NCI-H446 (cell line): Measurements from ENCODE around the gene SOX1.

Experiments
- DNase-seq, 2 experiments: peaks; one replicate each; lab custom pipeline; 2025; lab: John Stamatoyannopoulos, UW

The SOX1 gene

DNA sequence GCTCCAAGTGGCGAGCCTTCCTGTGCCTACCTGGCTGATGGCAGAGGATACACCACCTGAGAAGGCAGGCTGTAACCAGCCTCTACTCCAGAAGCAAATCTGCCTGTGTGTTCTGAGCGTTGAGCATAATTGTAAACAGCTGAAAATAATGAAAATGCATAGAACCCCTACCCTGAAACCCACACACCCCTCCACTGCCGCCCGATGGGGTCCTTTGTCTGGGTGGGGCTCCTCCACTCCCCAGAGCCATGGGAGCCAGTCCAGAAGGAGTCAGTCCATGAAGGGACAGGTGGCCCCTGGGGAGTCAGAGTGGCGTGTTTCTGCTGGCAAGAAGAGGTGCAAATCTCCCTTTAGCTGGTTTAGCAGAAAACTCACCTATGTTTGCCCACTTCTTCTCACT is 8.0 kb upstream of the SOX1 start:
- DNase-seq, result no peak

DNA sequence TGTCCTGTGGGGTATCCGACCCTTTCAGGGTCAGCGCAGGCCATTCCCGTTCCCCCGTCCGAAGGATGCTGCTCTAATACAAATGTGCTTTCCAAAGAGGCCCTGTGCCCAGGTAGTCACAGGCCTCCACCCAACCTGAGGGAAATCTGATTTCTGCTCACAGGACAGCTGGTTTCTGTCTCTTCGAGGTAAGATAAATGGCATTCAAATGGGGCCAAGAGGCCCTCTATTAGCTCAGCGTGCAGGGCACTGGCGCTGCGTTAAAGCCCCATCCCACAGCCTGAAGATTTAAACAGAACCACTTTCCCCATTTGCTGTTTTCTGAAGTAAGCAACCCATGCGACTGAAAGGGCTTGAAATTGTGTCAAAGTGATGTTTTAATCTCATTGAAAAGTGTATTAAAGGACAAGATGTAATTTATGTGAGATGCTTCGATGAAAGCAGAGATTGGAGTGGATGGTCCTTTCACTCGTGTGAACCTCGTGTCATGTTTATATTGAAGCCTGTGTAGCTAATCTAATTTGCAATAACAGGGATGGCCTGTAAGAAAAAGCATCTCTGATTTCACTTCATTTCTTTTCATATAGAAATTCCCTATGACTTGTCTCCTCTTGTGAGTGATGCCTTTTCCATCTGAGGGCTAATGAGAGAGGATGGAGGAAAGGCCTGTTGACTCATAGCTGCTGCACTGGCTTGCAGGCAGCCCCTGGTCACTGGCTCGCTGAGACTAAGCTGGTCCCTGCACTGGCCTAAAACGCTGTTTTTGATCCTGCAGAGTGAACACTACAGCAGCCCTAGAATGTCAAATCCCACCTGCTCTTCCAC is 7.3 kb upstream of the SOX1 start:
- DNase-seq, result no peak

DNA sequence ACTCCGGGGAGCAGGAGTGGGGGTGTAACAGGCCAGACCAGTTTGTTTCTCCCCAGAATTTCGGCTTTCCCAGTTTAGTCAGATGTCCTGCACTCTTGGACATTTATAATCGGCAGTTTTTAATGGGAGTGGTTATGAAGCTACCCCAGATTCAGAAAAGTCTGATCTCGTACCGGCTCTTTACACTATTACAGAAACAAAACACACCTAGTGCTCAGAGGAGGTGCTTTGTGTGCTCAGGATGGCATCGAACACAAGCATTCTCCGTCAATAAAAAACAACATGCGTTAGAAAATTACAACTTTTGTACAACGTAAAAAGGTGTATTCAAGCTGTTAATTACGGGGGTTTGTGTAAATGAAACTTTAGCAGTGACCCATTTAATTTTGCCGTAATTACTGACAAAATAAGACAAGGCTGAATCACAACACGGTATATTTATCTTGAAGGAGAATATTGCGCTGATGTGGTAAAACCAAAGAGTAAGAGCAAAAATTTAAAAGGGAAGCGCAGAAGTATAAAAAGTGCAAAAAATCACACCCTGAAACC is 6.6 kb upstream of the SOX1 start:
- DNase-seq, result no peak

DNA sequence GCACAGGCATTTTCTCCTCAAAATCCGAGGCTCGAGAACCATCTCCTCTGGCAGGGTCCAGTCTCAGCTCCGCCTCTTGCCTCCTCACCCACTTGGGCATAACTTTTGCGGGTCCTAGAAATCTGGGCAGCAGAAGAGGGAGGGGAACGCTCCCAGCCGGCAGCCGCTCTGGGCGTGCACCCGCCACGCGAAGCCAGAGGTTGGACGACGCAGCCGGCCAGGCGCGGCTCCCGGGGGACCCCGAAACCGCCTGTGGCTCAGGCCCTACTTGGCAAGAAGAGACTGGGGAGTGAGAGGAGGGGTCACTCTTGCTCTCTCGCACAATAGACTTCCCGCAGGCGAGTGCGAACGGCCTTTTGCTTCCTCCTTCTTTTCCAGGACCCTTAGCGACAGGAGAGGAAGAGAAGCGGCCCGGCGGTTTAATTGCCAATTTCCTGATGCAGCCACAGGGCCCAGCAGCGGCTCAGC is 6.0 kb upstream of the SOX1 start:
- DNase-seq, result no peak

DNA sequence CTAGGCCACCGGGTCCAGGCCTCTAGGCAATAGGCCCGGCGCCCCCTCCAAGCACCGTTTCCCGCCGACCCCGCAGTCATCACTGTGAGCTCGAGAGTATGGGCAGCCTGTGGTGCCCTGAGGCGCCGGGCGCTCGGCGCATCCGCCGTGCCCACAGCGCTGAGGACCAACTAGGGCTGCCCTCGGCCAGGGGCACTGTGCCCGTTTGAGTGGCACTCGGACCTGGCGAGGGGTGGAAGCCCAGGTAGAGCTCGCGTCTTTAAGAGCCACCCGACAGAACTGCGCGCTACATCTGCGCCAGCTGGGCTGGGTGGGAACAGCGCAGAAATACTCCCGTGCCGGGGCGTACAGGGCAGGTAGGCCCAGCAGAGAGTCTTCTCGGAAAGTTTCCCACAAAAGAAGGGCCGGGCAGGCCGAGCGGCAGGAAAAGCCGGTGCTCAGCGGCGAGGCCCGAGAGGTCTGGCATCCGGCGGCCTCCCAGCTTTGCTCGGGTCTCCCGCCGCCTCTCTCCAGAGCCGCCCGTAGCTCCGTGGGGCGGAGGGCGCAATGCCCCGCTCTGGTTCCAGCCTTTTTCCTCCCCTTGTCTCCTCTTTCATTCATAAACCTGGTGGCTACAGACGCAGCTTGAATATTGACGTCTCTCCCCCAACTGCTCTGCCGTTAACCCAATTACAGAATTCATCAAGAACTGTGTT is 5.4 kb upstream of the SOX1 start:
- DNase-seq, result no peak

DNA sequence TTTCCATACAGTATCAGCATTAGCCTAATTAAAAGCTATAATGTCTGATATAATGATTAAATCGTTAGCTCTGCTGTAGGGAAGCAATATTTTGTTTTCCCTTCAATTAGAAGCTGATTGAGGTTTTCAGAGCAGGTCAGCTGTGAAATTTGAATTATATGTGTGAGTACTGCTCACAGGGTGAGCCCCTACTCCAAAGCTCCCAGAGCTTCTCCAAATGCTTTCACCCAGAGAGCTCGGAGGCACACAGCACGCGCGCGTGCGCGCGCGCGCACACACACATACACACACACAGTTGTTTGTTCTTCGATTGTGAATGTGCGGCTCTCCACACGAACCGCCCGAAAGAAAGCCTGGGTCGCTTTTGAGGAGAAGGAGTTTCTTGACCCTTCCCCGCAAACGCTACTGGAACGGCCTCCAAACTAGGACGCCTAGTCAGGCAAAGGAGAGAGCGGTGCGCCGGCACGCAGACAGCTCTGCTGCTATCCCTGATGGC is 4.8 kb upstream of the SOX1 start:
- no peak for DNase-seq

DNA sequence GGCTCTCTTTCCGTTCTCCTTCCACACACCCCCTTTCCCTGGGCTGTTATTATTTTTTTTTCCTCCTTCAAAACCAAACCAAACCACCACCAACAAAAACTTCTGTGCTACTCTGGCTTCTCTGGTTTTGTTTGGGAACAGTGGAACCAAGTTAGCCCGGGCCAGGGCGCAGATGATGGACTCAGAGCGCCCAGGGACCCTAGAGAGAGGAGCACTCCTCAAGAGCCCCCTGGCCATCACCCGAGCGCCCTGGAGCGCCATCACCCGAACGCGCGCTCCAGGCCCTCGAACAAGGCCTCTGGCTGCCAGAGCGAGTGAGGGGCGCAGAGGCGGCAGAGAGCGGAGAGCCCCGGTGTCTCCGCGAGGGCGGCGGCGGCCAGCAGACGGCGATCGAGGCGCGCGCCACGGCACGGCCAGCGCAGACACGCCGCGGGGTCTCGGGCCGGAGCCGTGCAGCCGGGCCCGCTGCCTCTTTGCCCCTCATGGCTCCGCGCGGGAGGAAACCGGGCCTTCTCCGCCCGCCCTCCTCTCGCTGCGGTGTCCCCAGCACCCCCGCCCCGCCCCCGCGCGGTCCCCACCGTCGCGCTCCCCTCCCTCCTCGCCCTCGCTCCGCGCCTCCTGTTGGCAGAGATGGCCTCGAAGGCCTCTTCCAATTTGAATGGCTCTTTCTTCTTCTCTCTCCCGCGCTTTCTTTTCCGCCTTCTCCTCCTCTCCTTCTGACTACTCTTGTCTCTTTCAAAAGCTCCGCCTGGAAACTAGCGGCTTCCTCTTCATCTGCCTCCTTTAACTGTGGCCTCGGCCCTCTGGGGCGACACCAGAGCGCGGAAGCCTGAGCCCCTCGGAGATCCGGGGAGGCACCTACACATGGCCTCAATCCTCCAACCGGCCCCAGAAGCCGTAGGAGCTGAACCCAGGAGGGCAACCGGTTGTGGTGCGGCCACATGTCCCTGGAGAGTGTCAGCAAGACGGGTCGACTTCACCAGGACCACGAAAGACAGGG is 4.1 kb upstream of the SOX1 start:
- DNase-seq, result no peak

DNA sequence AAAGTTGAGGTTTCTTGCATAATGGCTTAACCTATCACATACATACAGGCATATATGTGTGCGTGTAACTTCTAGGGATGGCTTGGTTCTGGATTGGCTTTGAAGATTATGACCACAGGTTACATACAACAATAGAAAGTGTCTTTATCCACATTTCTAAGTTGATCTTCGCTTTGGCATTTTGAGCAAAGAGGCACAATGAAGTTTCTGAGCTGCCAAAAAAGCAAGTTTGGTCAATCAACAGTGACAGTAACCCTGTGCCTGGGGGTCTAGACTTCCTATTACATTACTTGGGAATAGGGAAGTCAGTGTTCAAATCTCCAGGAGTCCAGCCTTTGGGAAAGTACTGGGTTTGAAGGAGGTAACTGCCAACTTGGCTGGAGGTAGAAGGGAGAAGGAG is 3.1 kb upstream of the SOX1 start:
- no peak for DNase-seq

DNA sequence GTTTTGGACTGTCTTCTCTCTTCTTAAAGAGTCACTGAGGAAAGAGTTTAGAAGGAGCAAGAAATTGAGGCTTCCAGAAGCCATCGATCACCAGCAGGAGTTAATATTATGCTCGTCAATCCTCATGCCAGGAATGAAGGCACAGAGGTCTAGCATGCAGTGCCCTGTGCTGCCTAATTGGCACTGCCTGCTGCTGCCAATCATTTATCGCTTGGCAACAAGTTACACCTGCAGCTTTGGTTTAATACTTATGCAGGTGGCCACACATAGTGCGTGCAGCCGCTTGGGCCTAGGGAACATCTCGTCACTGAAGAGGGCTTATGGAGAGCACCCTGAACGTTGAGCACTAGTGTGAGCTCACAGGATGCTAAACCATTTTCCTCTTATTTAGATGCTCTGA is 2.7 kb upstream of the SOX1 start:
- DNase-seq, result no peak

DNA sequence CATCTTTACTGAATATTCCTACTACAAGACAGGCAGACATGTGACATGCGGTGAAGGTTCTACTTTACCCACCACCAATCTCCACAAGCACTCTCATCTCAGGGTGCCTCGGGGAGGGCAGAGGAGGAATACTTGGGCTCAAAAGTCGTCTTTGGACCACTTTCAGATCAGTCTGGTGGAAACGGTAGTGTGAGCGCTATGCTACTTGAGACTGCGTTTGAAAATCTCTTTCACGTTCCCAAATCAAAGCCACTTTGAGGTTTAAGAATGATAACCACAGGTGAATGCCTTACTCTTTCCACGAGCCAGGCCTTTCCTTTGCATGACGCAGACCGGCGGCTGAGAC is 1.5 kb upstream of the SOX1 start:
- no peak for DNase-seq

DNA sequence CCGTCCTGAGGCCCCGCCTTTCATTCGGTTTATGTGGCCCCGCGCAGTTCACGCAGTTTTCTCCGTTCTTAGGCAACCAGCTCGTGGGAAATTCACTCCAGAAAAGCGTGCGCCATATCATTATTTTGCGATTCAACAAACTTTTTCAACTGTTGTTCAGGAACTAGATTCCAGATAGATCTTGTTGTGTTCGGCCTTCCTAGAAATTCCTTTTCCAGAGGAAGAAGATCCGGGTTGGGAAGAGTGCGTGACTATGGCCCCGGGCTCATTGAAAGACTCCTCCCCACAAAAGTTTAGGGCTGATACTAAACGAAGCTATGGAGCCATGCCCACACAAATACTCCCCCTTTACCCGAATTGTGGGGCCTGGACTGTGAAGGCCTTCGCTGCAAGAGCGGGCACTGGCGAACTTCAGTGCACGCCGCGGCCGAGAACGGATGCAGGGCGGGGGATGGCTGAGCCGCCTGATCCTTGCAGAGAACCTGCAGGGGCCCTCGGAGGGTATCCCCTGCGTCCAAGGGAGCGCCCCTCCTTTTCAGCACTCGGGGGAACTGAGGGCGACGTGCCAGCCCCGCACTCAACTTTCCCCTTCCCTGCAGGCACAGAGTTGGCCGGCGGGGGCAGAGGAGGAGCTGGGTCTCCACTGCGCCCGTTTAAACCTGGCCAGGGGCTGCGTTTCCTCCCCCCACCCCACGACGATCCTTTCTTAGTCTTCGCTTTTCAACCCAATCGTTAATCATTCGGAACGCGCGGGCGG is 904 bp upstream of the SOX1 start:
- no peak for DNase-seq

DNA sequence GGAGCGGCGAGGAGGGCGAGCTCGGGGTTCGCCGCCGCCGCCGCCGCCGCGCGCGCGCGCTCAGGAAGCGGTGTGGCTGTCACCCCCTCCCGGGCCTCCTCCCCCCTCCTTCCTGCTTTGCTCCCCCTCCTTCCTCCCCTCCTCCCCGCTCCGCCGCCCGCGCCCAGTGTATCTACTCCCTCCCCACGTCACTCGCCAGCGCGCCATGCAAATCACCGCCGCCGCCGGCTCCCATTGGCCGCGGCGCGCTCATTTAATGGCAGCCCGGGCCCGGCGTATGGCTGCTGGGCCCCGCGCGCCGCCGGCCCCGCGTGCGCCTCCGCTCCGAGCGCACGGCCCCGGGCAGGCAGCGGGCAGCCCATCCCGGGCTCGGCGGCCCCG is 335 bp upstream of the SOX1 start:
- no peak for DNase-seq

DNA sequence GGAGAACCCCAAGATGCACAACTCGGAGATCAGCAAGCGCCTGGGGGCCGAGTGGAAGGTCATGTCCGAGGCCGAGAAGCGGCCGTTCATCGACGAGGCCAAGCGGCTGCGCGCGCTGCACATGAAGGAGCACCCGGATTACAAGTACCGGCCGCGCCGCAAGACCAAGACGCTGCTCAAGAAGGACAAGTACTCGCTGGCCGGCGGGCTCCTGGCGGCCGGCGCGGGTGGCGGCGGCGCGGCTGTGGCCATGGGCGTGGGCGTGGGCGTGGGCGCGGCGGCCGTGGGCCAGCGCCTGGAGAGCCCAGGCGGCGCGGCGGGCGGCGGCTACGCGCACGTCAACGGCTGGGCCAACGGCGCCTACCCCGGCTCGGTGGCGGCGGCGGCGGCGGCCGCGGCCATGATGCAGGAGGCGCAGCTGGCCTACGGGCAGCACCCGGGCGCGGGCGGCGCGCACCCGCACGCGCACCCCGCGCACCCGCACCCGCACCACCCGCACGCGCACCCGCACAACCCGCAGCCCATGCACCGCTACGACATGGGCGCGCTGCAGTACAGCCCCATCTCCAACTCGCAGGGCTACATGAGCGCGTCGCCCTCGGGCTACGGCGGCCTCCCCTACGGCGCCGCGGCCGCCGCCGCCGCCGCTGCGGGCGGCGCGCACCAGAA is 1.1 kb downstream of the SOX1 start:
- DNase-seq, result no peak

DNA sequence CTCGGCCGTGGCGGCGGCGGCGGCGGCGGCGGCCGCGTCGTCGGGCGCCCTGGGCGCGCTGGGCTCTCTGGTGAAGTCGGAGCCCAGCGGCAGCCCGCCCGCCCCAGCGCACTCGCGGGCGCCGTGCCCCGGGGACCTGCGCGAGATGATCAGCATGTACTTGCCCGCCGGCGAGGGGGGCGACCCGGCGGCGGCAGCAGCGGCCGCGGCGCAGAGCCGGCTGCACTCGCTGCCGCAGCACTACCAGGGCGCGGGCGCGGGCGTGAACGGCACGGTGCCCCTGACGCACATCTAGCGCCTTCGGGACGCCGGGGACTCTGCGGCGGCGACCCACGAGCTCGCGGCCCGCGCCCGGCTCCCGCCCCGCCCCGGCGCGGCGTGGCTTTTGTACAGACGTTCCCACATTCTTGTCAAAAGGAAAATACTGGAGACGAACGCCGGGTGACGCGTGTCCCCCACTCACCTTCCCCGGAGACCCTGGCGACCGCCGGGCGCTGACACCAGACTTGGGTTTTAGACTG is 1.7 kb downstream of the SOX1 start:
- DNase-seq, result no peak

DNA sequence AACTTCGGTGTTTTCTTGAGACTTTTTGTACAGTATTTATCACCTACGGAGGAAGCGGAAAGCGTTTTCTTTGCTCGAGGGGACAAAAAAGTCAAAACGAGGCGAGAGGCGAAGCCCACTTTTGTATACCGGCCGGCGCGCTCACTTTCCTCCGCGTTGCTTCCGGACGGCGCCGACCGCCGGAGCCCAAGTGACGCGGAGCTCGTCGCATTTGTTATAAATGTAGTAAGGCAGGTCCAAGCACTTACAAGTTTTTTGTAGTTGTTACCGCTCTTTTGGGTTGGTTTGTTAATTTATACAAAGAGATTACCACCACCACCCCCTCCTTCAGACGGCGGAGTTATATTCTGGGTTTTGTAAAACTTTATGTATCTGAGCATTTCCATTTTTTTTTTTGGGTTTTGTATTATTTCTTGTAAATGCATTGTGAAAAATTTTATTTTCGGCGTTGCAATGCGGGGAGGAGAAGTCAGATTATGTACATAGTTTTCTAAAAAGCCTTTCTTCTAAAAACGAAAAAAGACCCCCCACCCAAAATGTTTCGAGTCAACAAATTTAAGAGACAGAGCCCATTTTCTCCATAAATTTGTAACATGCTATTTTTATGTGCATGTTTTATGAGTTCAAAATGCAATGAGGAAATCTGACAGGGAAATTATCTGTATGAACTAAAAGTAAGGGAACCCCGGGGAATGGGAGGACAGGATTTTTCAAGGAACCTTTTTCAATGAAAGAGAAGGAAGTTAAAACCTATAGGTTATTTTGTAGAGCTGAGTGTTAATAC is 2.3 kb downstream of the SOX1 start:
- no peak for DNase-seq

DNA sequence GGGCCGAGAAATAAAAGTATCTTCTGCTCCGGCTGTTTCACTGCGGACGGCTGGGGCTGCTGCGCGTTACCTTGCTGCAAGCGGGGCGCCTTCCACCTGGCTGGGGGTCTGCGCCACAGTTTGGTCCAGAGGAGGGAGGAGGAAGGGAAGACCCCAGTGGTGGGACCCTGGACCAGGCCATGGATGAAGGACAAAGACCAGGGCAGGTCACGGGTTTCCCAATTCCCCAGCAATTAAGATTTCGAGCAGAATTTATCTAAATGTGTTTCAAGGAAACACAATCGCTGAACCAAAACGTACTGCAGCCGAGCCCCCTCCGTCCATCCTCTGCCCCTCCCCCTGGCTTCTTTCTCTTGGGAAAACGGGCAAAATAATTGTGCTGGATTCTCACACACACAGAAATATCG is 2.9 kb downstream of the SOX1 start:
- no peak for DNase-seq

DNA sequence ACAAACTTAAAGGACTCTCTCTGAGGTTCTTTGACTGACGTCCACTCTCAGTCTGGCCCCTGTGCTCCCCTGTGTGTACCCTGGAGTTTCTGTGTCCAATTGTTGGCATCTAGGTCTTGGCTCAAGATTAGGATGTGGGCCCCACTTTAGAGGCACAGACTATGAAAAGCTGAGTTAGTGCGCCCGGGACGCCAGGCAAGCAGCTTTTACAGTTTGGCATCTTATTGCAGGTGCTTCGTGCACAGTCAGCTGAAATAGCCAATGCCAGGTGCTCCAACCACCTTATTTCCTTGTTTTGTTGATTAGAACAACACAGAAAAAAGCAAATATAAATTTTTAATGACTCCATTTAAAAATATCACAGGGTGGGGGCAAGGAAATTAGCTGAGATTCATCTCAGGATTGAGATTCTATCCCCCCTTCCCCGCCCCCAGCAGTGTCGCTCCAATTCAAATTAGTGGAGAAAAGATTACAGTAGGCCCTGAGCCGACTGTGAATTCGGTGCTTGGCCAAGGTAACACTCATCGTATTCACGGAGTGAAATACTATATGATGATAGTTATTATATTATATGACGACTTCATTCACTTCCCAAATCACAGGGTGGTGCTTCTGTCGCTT is 4.3 kb downstream of the SOX1 start:
- DNase-seq, result no peak

DNA sequence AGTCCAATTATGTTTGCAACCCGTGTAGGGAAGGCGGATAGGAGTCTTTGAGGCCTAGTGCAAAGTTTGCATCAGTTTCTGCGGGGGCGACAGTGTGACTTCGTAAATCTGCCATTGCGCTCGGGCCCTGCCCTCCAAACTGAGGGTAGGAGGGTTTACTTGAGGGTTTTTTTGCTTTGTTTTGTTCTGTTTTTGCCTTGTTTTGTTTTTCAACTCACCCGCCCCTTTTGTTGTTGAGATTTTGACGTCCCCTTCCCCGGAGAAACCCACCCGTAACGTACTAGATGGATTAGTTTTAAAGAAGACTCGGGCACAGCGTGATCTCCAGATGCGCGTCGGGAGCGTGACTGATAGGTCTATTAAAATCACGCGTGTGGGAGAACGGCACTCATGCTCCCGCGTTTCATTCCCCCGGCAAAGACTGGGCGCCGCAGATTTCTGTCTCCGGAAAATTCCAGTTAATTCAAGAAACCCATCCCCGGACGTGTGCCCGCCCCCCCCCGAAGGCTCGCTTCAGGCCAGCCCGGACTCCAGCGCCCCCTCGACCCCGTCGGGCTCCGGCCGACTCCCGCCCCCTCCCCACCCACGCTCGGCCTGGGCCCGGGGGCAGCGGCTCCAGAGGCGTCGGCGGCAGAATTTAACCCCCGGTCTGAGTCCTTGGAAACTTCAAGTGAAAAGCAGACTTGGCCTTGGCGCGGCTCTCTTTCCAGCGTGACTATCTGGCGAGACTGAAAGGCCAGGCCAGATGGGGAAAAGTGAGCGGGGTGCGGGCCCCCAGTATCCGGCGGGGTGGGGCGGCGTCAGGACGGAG is 5.0 kb downstream of the SOX1 start:
- no peak for DNase-seq
